Measurements from ENCODE around the gene METTL5. TPM values are rescaled to one million over a fixed set of nuclear protein-coding genes. Genes with fewer than 3 reads are reported as not detected.
A peak's percentile ranks its signal among the peaks of the same experiment; 100 is the strongest.
"Not testable (repeated sequence)": the region's sequence is repeated elsewhere in the genome, so short reads cannot be mapped to it uniquely, and the experiment has no call there.

The METTL5 gene
- polyA plus RNA-seq, 3 donors = 11.1 to 60.8 (median 51.0) TPM

DNA sequence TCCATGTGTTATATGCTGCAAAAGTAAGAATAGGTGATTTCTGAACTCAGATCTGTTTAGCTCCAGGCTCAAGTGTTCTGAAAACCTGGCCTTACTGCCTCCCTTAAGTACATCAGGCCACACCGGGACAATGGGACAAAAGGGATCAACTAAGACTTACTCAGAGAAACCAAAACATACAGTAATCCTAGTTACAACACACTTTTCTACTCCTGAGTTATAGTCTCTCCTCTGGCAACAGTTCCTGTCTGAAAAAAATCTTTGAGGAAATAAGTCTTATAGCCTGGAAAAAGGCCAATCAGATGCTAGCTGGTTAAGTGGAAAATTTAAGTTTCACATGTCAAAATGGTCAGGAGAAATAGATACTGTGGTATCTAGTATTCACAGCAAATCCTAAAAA lies 5.6 kb downstream of the METTL5 start:
- WGBS (ENCODE audit: insufficient coverage) = 86% methylated on average over 1 of the region's 1 CpG
- no peak for DNase-seq
- H3K9me3 Mint-ChIP-seq = peaks cover 0 to 10% (median 4%) of the 10 kb centered on the region in 7 donors
- peak overlapping the region in 1 of 7 donors; percentile 20 for H3K27ac Mint-ChIP-seq
- H3K4me3 Mint-ChIP-seq = no peak overlapping the region
- Histone ChIP-seq H3K27ac (ENCODE audit: low read depth in 1 of 2, low read length in 2 of 2) (peak overlapping the region in 1 of 2 donors; percentile 1), H3K4me3 (replicated peaks in 1 of 3; ENCODE audit: low read depth in 2 of 3, low read length in 3 of 3) (no peak overlapping the region), H3K4me1 (ENCODE audit: control insufficient read depth in 1 of 2, insufficient read depth in 2 of 2, low read length in 2 of 2) (peaks cover 3 to 14% of the 10 kb centered on the region in 2 donors), H2AFZ (ENCODE audit: insufficient read depth, low read depth, low read length, poor library complexity, severe bottlenecking) (no peak overlapping the region), H3K9ac (ENCODE audit: insufficient read depth, low read length, poor library complexity, severe bottlenecking) (no peak overlapping the region), H3K79me2 (ENCODE audit: insufficient read depth, low read length) (peaks cover 24% of the 10 kb centered on the region), H3K27me3 (ENCODE audit: control insufficient read depth in 2 of 2, insufficient read depth in 2 of 2, low read length in 2 of 2) (no peaks in the 10 kb centered on the region), H4K20me1 (ENCODE audit: insufficient read depth, low read length) (no peaks in the 10 kb centered on the region), H3K36me3 (replicated peaks in 1 of 2; ENCODE audit: control insufficient read depth in 1 of 2, insufficient read depth in 2 of 2, low read length in 2 of 2) (peaks cover 26 to 47% of the 10 kb centered on the region in 2 donors), H3K4me2 (replicated peaks; ENCODE audit: extremely low read depth, low read length, poor library complexity, severe bottlenecking) (no peak overlapping the region), H3K9me3 (replicated peaks in 1 of 2; ENCODE audit: control insufficient read depth in 1 of 2, insufficient read depth in 1 of 2, low read length in 2 of 2) (no peaks in the 10 kb centered on the region)
- H3K4me1 Mint-ChIP-seq = peaks cover 15% of the 10 kb centered on the region
- H3K27me3 Mint-ChIP-seq (ENCODE audit: low read depth in 3 of 3) = no peaks in the 10 kb centered on the region
- intact Hi-C loops (cut with micrococcal nuclease) = no loop called here
- TF ChIP-seq, protein P1, sequence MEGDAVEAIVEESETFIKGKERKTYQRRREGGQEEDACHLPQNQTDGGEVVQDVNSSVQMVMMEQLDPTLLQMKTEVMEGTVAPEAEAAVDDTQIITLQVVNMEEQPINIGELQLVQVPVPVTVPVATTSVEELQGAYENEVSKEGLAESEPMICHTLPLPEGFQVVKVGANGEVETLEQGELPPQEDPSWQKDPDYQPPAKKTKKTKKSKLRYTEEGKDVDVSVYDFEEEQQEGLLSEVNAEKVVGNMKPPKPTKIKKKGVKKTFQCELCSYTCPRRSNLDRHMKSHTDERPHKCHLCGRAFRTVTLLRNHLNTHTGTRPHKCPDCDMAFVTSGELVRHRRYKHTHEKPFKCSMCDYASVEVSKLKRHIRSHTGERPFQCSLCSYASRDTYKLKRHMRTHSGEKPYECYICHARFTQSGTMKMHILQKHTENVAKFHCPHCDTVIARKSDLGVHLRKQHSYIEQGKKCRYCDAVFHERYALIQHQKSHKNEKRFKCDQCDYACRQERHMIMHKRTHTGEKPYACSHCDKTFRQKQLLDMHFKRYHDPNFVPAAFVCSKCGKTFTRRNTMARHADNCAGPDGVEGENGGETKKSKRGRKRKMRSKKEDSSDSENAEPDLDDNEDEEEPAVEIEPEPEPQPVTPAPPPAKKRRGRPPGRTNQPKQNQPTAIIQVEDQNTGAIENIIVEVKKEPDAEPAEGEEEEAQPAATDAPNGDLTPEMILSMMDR (IDR thresholded peaks at IDR 0.05) = no peak
- peaks cover 40 to 60% of the 10 kb centered on the region in 2 donors for H3K36me3 Mint-ChIP-seq

DNA sequence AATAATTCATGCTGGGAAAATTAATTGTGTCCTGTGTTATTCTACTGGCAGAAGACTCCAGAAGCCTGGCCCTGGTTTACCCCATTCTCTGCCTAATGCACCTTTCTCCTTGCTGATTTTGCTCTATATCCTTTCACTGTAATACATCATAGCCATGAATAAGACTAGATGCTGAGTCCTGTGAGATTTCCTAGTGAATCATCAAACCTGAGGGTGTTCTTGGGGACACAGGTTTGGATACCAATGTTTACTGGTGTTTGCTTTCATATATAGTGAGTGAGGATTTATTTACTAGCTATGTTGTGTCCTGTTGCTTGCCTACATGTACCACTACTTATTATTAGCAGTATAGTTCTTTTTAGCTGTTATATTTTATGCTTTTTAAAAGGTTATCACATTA lies 6.5 kb downstream of the METTL5 start:
- peaks cover 8% of the 10 kb centered on the region for H3K4me1 Mint-ChIP-seq
- no peak overlapping the region for H3K4me2 ChIP-seq (replicated peaks; ENCODE audit: extremely low read depth, low read length, poor library complexity, severe bottlenecking)
- H3K9ac ChIP-seq (ENCODE audit: insufficient read depth, low read length, poor library complexity, severe bottlenecking) = no peak overlapping the region
- intact Hi-C loops (cut with micrococcal nuclease) = no loop called here
- H3K36me3 Mint-ChIP-seq = peaks cover 40 to 66% of the 10 kb centered on the region in 2 donors
- TF ChIP-seq, protein P1 (IDR thresholded peaks at IDR 0.05) = no peak
- H2AFZ ChIP-seq (ENCODE audit: insufficient read depth, low read depth, low read length, poor library complexity, severe bottlenecking) = no peak overlapping the region
- H3K79me2 ChIP-seq (ENCODE audit: insufficient read depth, low read length) = peaks cover 15% of the 10 kb centered on the region
- no peak overlapping the region for H3K4me3 Mint-ChIP-seq
- H3K27me3 ChIP-seq (ENCODE audit: control insufficient read depth in 2 of 2, insufficient read depth in 2 of 2, low read length in 2 of 2) = no peaks in the 10 kb centered on the region
- H3K9me3 ChIP-seq (replicated peaks in 1 of 2; ENCODE audit: control insufficient read depth in 1 of 2, insufficient read depth in 1 of 2, low read length in 2 of 2) = no peaks in the 10 kb centered on the region
- peaks cover 0 to 5% of the 10 kb centered on the region in 2 donors for H3K4me1 ChIP-seq (ENCODE audit: control insufficient read depth in 1 of 2, insufficient read depth in 2 of 2, low read length in 2 of 2)
- no peaks in the 10 kb centered on the region for H4K20me1 ChIP-seq (ENCODE audit: insufficient read depth, low read length)
- H3K27ac ChIP-seq (ENCODE audit: low read depth in 1 of 2, low read length in 2 of 2) = no peak overlapping the region
- DNase-seq = no peak
- no peak overlapping the region for H3K27ac Mint-ChIP-seq
- H3K9me3 Mint-ChIP-seq = peaks cover 0 to 10% (median 4%) of the 10 kb centered on the region in 7 donors
- no peak overlapping the region for H3K4me3 ChIP-seq (replicated peaks in 1 of 3; ENCODE audit: low read depth in 2 of 3, low read length in 3 of 3)
- H3K27me3 Mint-ChIP-seq (ENCODE audit: low read depth in 3 of 3) = no peaks in the 10 kb centered on the region
- peaks cover 35 to 56% of the 10 kb centered on the region in 2 donors for H3K36me3 ChIP-seq (replicated peaks in 1 of 2; ENCODE audit: control insufficient read depth in 1 of 2, insufficient read depth in 2 of 2, low read length in 2 of 2)

DNA sequence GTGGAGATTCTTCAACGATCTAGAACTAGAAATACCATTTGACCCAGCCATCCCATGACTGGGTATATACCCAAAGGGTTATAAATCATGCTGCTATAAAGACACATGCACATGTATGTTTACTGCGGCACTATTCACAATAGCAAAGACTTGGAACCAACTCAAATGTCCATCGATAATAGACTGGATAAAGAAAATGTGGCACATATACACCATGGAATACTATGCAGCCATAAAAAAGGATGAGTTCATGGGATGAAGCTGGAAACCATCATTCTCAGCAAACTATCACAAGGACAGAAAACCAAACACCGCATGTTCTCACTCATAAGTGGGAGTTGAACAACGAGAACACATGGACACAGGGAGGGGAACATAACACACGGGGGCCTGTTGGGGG lies 7.3 kb downstream of the METTL5 start:
- H3K4me1 ChIP-seq (ENCODE audit: control insufficient read depth in 1 of 2, insufficient read depth in 2 of 2, low read length in 2 of 2); H3K9me3 Mint-ChIP-seq; H3K27ac ChIP-seq (ENCODE audit: low read depth in 1 of 2, low read length in 2 of 2); H3K4me1 Mint-ChIP-seq; H3K9ac ChIP-seq (ENCODE audit: insufficient read depth, low read length, poor library complexity, severe bottlenecking); H3K79me2 ChIP-seq (ENCODE audit: insufficient read depth, low read length); intact Hi-C loops (cut with micrococcal nuclease); H3K4me3 Mint-ChIP-seq; H4K20me1 ChIP-seq (ENCODE audit: insufficient read depth, low read length); H3K27me3 Mint-ChIP-seq (ENCODE audit: low read depth in 3 of 3); H3K9me3 ChIP-seq (replicated peaks in 1 of 2; ENCODE audit: control insufficient read depth in 1 of 2, insufficient read depth in 1 of 2, low read length in 2 of 2); H3K27me3 ChIP-seq (ENCODE audit: control insufficient read depth in 2 of 2, insufficient read depth in 2 of 2, low read length in 2 of 2); H3K27ac Mint-ChIP-seq; H3K4me2 ChIP-seq (replicated peaks; ENCODE audit: extremely low read depth, low read length, poor library complexity, severe bottlenecking); DNase-seq; H2AFZ ChIP-seq (ENCODE audit: insufficient read depth, low read depth, low read length, poor library complexity, severe bottlenecking); H3K4me3 ChIP-seq (replicated peaks in 1 of 3; ENCODE audit: low read depth in 2 of 3, low read length in 3 of 3): not testable (repeated sequence)
- WGBS (ENCODE audit: insufficient coverage) = no CpG with 5 or more reads among the region's 6 CpGs
- peaks cover 42 to 65% of the 10 kb centered on the region in 2 donors for H3K36me3 ChIP-seq (replicated peaks in 1 of 2; ENCODE audit: control insufficient read depth in 1 of 2, insufficient read depth in 2 of 2, low read length in 2 of 2)
- peaks cover 45 to 70% of the 10 kb centered on the region in 2 donors for H3K36me3 Mint-ChIP-seq

Measured in CD14-positive monocyte (primary cell).